IMR-90 (cell line): ENCODE results near the gene OTULINL. TPM values are rescaled to one million over a fixed set of nuclear protein-coding genes. Genes with fewer than 3 reads are reported as not detected.

Experiments
- ATAC-seq: fragments of 200-7000 bp; cut with Tn5 transposase; 2 replicates; pipeline ENCODE4 v1.9.1; 2020; ENCODE audit warnings: low read depth, mild to moderate bottlenecking, moderate library complexity
- BruUV-seq: library from RNA; stranded (reverse); fragments of 400-500 nt; replicated peaks from 2 replicates; lab custom pipeline; 2021; lab: Mats Ljungman, UMichigan
- CTCF ChIA-PET: fragments of 300-600 bp; formaldehyde crosslinking; extraction: SDS; loops from one replicate; lab custom pipeline; 2021; ENCODE audit warnings: antibody characterized with exemption; lab: Yijun Ruan, JAX
- POLR2A ChIA-PET: fragments of 300-600 bp; sonication (Branson Sonifier 250); formaldehyde crosslinking; loops from one replicate; lab custom pipeline; 2022; ENCODE audit warnings: antibody characterized with exemption; ENCODE audit not compliant: unreplicated experiment; lab: Charles Lee
- DNase-seq: peaks from one replicate; pipeline ENCODE4 v3.0.0; 2013
- H2AFZ ChIP-seq: replicated peaks from 2 replicates; pipeline ENCODE3; 2013; ENCODE audit warnings: low read length, mild to moderate bottlenecking; ENCODE audit not compliant: poor library complexity
- H2AK5ac ChIP-seq: 2 replicates; pipeline ENCODE4 v1.6.1; 2013; ENCODE audit warnings: low read depth, low read length, inconsistent platforms
- H2AK9ac ChIP-seq: replicated peaks from 2 replicates; pipeline ENCODE3; 2013; ENCODE audit warnings: mild to moderate bottlenecking, low read depth, low read length, moderate library complexity; ENCODE audit not compliant: poor library complexity
- H2BK120ac ChIP-seq: 2 replicates; pipeline ENCODE4 v1.6.1; 2013; ENCODE audit warnings: low read depth, low read length, inconsistent platforms
- H2BK15ac ChIP-seq: 3 replicates; pipeline ENCODE4 v1.6.1; 2013; ENCODE audit warnings: low read depth, low read length, inconsistent platforms
- H2BK20ac ChIP-seq: 2 replicates; pipeline ENCODE4 v1.6.1; 2013; ENCODE audit warnings: low read depth, mild to moderate bottlenecking, inconsistent platforms, low read length, moderate library complexity
- H2BK5ac ChIP-seq: 2 replicates; pipeline ENCODE4 v1.6.1; 2013; ENCODE audit warnings: mild to moderate bottlenecking, low read depth, low read length, inconsistent platforms; ENCODE audit not compliant: poor library complexity, severe bottlenecking
- H3K14ac ChIP-seq: replicated peaks from 2 replicates; pipeline ENCODE4 v1.6.1; 2013; ENCODE audit warnings: low read depth, low read length, inconsistent platforms
- H3K18ac ChIP-seq: 2 replicates; pipeline ENCODE4 v1.6.1; 2013; ENCODE audit warnings: low read depth, low read length, control low read depth
- H3K23ac ChIP-seq: 2 replicates; pipeline ENCODE4 v1.6.1; 2013; ENCODE audit warnings: low read depth, low read length, inconsistent platforms
- H3K27ac ChIP-seq: 2 replicates; pipeline ENCODE4 v1.5.1; 2013; ENCODE audit warnings: mild to moderate bottlenecking, control low read depth, low read length; ENCODE audit not compliant: insufficient read depth
- H3K27me3 ChIP-seq: 2 replicates; pipeline ENCODE4 v1.6.1; 2013; ENCODE audit warnings: low read length; ENCODE audit not compliant: control insufficient read depth, insufficient read depth
- H3K36me3 ChIP-seq: 2 replicates; pipeline ENCODE4 v1.6.1; 2013; ENCODE audit warnings: low read length, mixed read lengths; ENCODE audit not compliant: control insufficient read depth, insufficient read depth
- H3K4ac ChIP-seq: 2 replicates; pipeline ENCODE4 v1.6.1; 2013; ENCODE audit warnings: low read depth, low read length, inconsistent platforms
- H3K4me1 ChIP-seq: 2 replicates; pipeline ENCODE4 v1.6.1; 2013; ENCODE audit warnings: low read length, mixed read lengths; ENCODE audit not compliant: control insufficient read depth, insufficient read depth
- H3K4me2 ChIP-seq: 2 replicates; pipeline ENCODE4 v1.6.1; 2013; ENCODE audit warnings: low read depth, mild to moderate bottlenecking, control low read depth, low read length, moderate library complexity
- H3K4me3 ChIP-seq: 2 replicates; pipeline ENCODE4 v1.5.1; 2013; ENCODE audit warnings: low read depth, mild to moderate bottlenecking, control low read depth, low read length, moderate library complexity; ENCODE audit not compliant: insufficient read depth
- H3K56ac ChIP-seq: 2 replicates; pipeline ENCODE4 v1.6.1; 2013; ENCODE audit warnings: low read length, inconsistent platforms; ENCODE audit not compliant: insufficient read depth; ENCODE audit errors: extremely low read depth
- H3K79me1 ChIP-seq, 2 experiments: 2 replicates each; pipeline ENCODE4 v1.6.1; 2013; ENCODE audit warnings: low read length in 2 of 2, inconsistent platforms in 1 of 2, low read depth in 1 of 2
- H3K9ac ChIP-seq: 2 replicates; pipeline ENCODE4 v1.6.1; 2013; ENCODE audit warnings: low read depth, low read length, control low read depth
- H3K9me1 ChIP-seq: 2 replicates; pipeline ENCODE4 v1.6.1; 2013; ENCODE audit warnings: low read length, inconsistent platforms; ENCODE audit not compliant: insufficient read depth
- H3K9me3 ChIP-seq: 2 replicates; pipeline ENCODE4 v1.6.1; 2013; ENCODE audit warnings: low read length; ENCODE audit not compliant: control insufficient read depth, insufficient read depth
- H4K20me1 ChIP-seq: 2 replicates; pipeline ENCODE4 v1.6.1; 2013; ENCODE audit warnings: low read length, inconsistent platforms; ENCODE audit not compliant: insufficient read depth
- H4K5ac ChIP-seq: 2 replicates; pipeline ENCODE4 v1.6.1; 2013; ENCODE audit warnings: mild to moderate bottlenecking, low read depth, low read length, control low read depth
- H4K8ac ChIP-seq, 2 experiments: 2 replicates each; pipeline ENCODE4 v1.6.1; 2013; ENCODE audit warnings: low read depth in 2 of 2, low read length in 2 of 2, control low read depth in 1 of 2, inconsistent platforms in 1 of 2
- H4K91ac ChIP-seq: 2 replicates; pipeline ENCODE4 v1.6.1; 2013; ENCODE audit warnings: low read depth, low read length, inconsistent platforms; ENCODE audit not compliant: insufficient read depth
- CEBPB ChIP-seq: IDR thresholded peaks from 2 replicates; pipeline ENCODE4 v1.6.1; 2012; ENCODE audit warnings: low read depth, low read length, improper control_type of control experiment
- CHD1 ChIP-seq: IDR thresholded peaks from 2 replicates; pipeline ENCODE4 v1.6.1; 2012; ENCODE audit warnings: low read depth, low read length, improper control_type of control experiment
- NFE2L2 ChIP-seq: fragments of 150-350 bp; IDR thresholded peaks from 2 replicates; pipeline ENCODE4 v1.6.1; 2016; ENCODE audit warnings: low read depth, mild to moderate bottlenecking, low read length
- POLR2A ChIP-seq: IDR thresholded peaks from 2 replicates; pipeline ENCODE4 v1.6.1; 2012; ENCODE audit warnings: mild to moderate bottlenecking, low read depth, low read length
- RCOR1 ChIP-seq: IDR thresholded peaks from 2 replicates; pipeline ENCODE4 v1.6.1; 2012; ENCODE audit warnings: mild to moderate bottlenecking, low read length, improper control_type of control experiment; ENCODE audit not compliant: insufficient replicate concordance
- WGBS, 2 experiments: methylation state at CpG; one replicate each; pipeline versions ENCODE4 v1.1.5 to v1.1.7; 2013; ENCODE audit warnings: missing lambda C conversion rate in 2 of 2; ENCODE audit not compliant: insufficient read length in 1 of 2; ENCODE audit errors: extremely low coverage in 2 of 2; 5-methylcytosine and 5-hydroxymethylcytosine counted together
- dilution Hi-C: fragments of 300-500 bp; cut with HindIII; formaldehyde crosslinking; loops from one replicate; pipeline ENCODE4 v1.14.3; 2018; ENCODE audit warnings: low sequenced_read_pairs; ENCODE audit not compliant: unreplicated experiment
- in situ Hi-C: fragments of 300-500 bp; cut with MboI; formaldehyde crosslinking; loops from 3 replicates; pipeline ENCODE4 v1.14.3; 2019; ENCODE audit warnings: low sequenced_read_pairs, inconsistent platforms, mixed read lengths
- intact Hi-C: fragments of 100-400 bp; cut with micrococcal nuclease; formaldehyde crosslinking; loops from 2 replicates; pipeline ENCODE4 v1.10.0; 2022
- polyA plus RNA-seq, 3 experiments: library from polyadenylated mRNA; depleted of rRNA; stranded (reverse); fragments of >200 nt; gene quantifications; 2 replicates each; pipeline ENCODE4 v1.2.3, GENCODE V29; 2012; ENCODE audit warnings: low replicate concordance in 1 of 3
- total RNA-seq: library from RNA; depleted of rRNA; stranded (reverse); fragments of >200 nt; gene quantifications from 2 replicates; pipeline ENCODE4 v1.2.3, GENCODE V29; 2012
- TF ChIP-seq, protein P1 (sequence below): fragments of 150-350 bp; IDR thresholded peaks from 2 replicates; pipeline ENCODE4 v1.6.1; 2017; ENCODE audit warnings: mild to moderate bottlenecking, antibody characterized with exemption, low read length, low read depth

Gene OTULINL
- total and polyA plus RNA-seq, 2 of the 4 experiments (the other 2 are of a cell fraction), result 0.09 to 0.18 TPM

DNA sequence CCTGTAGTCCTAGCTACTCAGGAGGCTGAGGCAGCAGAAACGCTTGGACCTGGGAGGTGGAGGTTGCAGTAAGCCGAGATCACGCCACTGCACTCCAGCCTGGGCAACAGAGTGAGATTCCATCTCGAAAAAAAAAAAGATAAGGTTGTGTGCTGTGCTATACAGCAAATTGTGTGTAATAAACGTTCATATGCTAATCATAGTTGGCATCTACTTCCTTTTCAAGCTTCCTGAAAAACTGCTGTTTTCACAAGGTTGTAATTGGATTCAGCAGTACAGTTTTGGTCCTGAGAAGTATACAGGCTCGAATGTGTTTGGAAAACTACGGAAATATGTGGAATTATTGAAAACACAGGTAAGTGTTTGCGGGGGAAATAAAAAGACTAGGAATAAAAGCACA lies 25.5 kb downstream of the OTULINL start:
- H3K9ac ChIP-seq, result no peak overlapping the region
- H3K4me3 ChIP-seq, result no peak overlapping the region
- H3K27ac ChIP-seq, result no peak overlapping the region
- H3K9me3 ChIP-seq, result no peaks in the 10 kb centered on the region
- BruUV-seq, result no TSS peak
- intact Hi-C loops (no loop called here), dilution Hi-C loops (no loop called here), in situ Hi-C loops (no loop called here)
- no peaks in the 10 kb centered on the region for H4K20me1 ChIP-seq
- H2AK5ac ChIP-seq, result no peak overlapping the region
- 100% methylated on average over 2 of the region's 8 CpGs; no CpG with 5 or more reads in 1 of the 2 experiments for WGBS, 2 experiments
- H2BK15ac ChIP-seq, result no peak overlapping the region
- CTCF ChIA-PET, result no interaction called here
- H3K14ac ChIP-seq, result no peak overlapping the region
- no peak for ATAC-seq
- no peak overlapping the region for H3K18ac ChIP-seq
- DNase-seq, result no peak
- no peak overlapping the region for H3K23ac ChIP-seq
- no peak overlapping the region for H2BK5ac ChIP-seq
- H2AFZ ChIP-seq, result no peak overlapping the region
- TF ChIP-seq NFE2L2 (no peak), CHD1 (no peak), CEBPB (no peak), RCOR1 (no peak), POLR2A (no peak)
- TF ChIP-seq, protein P1, sequence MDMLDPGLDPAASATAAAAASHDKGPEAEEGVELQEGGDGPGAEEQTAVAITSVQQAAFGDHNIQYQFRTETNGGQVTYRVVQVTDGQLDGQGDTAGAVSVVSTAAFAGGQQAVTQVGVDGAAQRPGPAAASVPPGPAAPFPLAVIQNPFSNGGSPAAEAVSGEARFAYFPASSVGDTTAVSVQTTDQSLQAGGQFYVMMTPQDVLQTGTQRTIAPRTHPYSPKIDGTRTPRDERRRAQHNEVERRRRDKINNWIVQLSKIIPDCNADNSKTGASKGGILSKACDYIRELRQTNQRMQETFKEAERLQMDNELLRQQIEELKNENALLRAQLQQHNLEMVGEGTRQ, result no peak
- no peaks in the 10 kb centered on the region for H3K36me3 ChIP-seq
- POLR2A ChIA-PET, result no interaction called here
- no peak overlapping the region for H3K56ac ChIP-seq
- H2AK9ac ChIP-seq, result no peak overlapping the region
- no peaks in the 10 kb centered on the region for H3K4me1 ChIP-seq
- H2BK120ac ChIP-seq, result no peak overlapping the region
- H4K91ac ChIP-seq, result no peak overlapping the region
- H4K5ac ChIP-seq, result no peak overlapping the region
- no peak overlapping the region for H4K8ac ChIP-seq
- peaks cover 18% of the 10 kb centered on the region for H3K27me3 ChIP-seq
- H3K79me1 ChIP-seq, result no peaks in the 10 kb centered on the region
- no peak overlapping the region for H2BK20ac ChIP-seq
- no peak overlapping the region for H3K4ac ChIP-seq
- no peak overlapping the region for H3K4me2 ChIP-seq
- H3K9me1 ChIP-seq, result no peaks in the 10 kb centered on the region
